Liver (tissue), 3 donors: ENCODE measurements around the gene SERPINI1.

ENCODE experiments used
- CTCF ChIP-seq: fragments of 150-350 bp; IDR thresholded peaks from 2 replicates; pipeline ENCODE4 v1.5.1; 2017; ENCODE audit warnings: improper control_type of control experiment, low read depth, low read length; ENCODE audit not compliant: missing input control
- EGR1 ChIP-seq, 2 donors: IDR thresholded peaks; 2 replicates each; pipeline ENCODE4 v1.6.1; 2016 to 2018; ENCODE audit warnings: antibody characterized with exemption in 2 of 2, low read depth in 2 of 2
- JUND ChIP-seq, 2 donors: IDR thresholded peaks; 2 replicates each; pipeline ENCODE4 v1.6.1; 2016; ENCODE audit warnings: antibody characterized with exemption in 2 of 2
- MAX ChIP-seq: IDR thresholded peaks from 2 replicates; pipeline ENCODE4 v1.6.1; 2016; ENCODE audit warnings: antibody characterized with exemption
- SP1 ChIP-seq: IDR thresholded peaks from 2 replicates; pipeline ENCODE4 v1.6.1; 2018; ENCODE audit warnings: antibody characterized with exemption, mild to moderate bottlenecking
- donor health status: healthy.
- donor health status: healthy.

GRCh38 chr3:167870759-167871158 is 135.2 kb downstream of the SERPINI1 start:
- no peak for TF ChIP-seq CTCF
- TF ChIP-seq SP1: no peak
- no peak for TF ChIP-seq EGR1 (IDR thresholded peaks at IDR 0.05; ENCODE audit: low read depth in 2 of 2)
- TF ChIP-seq MAX: no peak
- TF ChIP-seq JUND (IDR thresholded peaks at IDR 0.05): no peak
